Naive thymus-derived CD8-positive, alpha-beta T cell (primary cell): Measurements from ENCODE around the gene RPS19. TPM values are rescaled to one million over a fixed set of nuclear protein-coding genes. Genes with fewer than 3 reads are reported as not detected.

Source experiments
- ATAC-seq, 2 donors: fragments of 150-1000 bp; cut with Tn5 transposase in 1 of 2; sonication (Bioruptor Pico), chemical (Tn5 transposase) in 1 of 2; 1 replicate in 1 of 2; 2 replicates in 1 of 2; pipeline ENCODE4 v1.10.0; 2021; ENCODE audit warnings: mild to moderate bottlenecking in 2 of 2, moderate library complexity in 2 of 2
- POLR2A ChIA-PET: fragments of 350-600 bp; sonication (Branson Sonifier 250); formaldehyde crosslinking; loops from one replicate; lab custom pipeline; 2021; ENCODE audit warnings: antibody characterized with exemption; lab: Charles Lee
- DNase-seq, 10 donors: peaks; one replicate each; pipeline versions ENCODE4 v3.0.0 to v3.0.0-alpha.2; 2020 to 2022
- H3K27ac Mint-ChIP-seq, 10 donors: one replicate each; pipeline ENCODE4 v1.8.0; 2020 to 2022; ENCODE audit warnings: mild to moderate bottlenecking in 10 of 10, mixed read lengths in 10 of 10, moderate library complexity in 4 of 10, inconsistent platforms in 1 of 10
- H3K27me3 Mint-ChIP-seq, 5 donors: one replicate each; pipeline ENCODE4 v1.8.0; 2021 to 2022; ENCODE audit warnings: mixed read lengths in 5 of 5
- H3K36me3 Mint-ChIP-seq, 3 donors: one replicate each; pipeline ENCODE4 v1.8.0; 2020 to 2022; ENCODE audit warnings: mixed read lengths in 3 of 3, mild to moderate bottlenecking in 2 of 3, inconsistent platforms in 1 of 3
- H3K4me1 Mint-ChIP-seq, 4 donors: one replicate each; pipeline ENCODE4 v1.8.0; 2021 to 2022; ENCODE audit warnings: mixed read lengths in 4 of 4
- H3K4me3 Mint-ChIP-seq, 10 donors: one replicate each; pipeline ENCODE4 v1.8.0; 2020 to 2022; ENCODE audit warnings: mild to moderate bottlenecking in 10 of 10, mixed read lengths in 10 of 10, moderate library complexity in 6 of 10, inconsistent platforms in 1 of 10
- H3K9me3 Mint-ChIP-seq, 9 donors: one replicate each; pipeline ENCODE4 v1.8.0; 2020 to 2022; ENCODE audit warnings: mixed read lengths in 9 of 9, mild to moderate bottlenecking in 3 of 9, inconsistent platforms in 1 of 9, moderate library complexity in 1 of 9
- polyA plus RNA-seq, 3 donors: library from polyadenylated mRNA; unstranded; fragments of 300-500 nt; fragmentation: Illumina TruSeq; gene quantifications; one replicate each; pipeline ENCODE4 v1.2.3, GENCODE V29; 2021
- total RNA-seq, 8 experiments: library from RNA in 2 of 8; stranded (reverse) in 2 of 8; gene quantifications; one replicate each; pipeline ENCODE4 v1.2.3 and lab custom pipeline; 2021 to 2026

The RPS19 gene
- total and polyA plus RNA-seq, 5 experiments from 2014 or later: 3,479 to 8,825 (median 6,905) TPM

- H3K4me3 Mint-ChIP-seq: peak overlapping the region; percentile 14 to 86 (median 74)
- H3K36me3 Mint-ChIP-seq: peaks cover 9 to 77% (median 21%) of the 10 kb centered on the region in 3 donors
- H3K27me3 Mint-ChIP-seq: no peaks in the 10 kb centered on the region
- POLR2A ChIA-PET: interaction anchor here (0.6 to 3.9 kb wide), 17 partner anchors 8 to 55 kb away, joined by 3 to 61 read pairs (median 5); partner anchors contain the start of gene RPS19
- ATAC-seq (peak; percentile 61 to 70), DNase-seq (no peak)
- H3K27ac Mint-ChIP-seq: peak overlapping the region; percentile 85 to 96 (median 92)
- H3K4me1 Mint-ChIP-seq: peaks cover 31 to 74% (median 71%) of the 10 kb centered on the region in 4 donors
- no peaks in the 10 kb centered on the region for H3K9me3 Mint-ChIP-seq
Measured at GRCh38 chr19:41895745-41896580, 35.9 kb downstream of the RPS19 start.

DNA sequence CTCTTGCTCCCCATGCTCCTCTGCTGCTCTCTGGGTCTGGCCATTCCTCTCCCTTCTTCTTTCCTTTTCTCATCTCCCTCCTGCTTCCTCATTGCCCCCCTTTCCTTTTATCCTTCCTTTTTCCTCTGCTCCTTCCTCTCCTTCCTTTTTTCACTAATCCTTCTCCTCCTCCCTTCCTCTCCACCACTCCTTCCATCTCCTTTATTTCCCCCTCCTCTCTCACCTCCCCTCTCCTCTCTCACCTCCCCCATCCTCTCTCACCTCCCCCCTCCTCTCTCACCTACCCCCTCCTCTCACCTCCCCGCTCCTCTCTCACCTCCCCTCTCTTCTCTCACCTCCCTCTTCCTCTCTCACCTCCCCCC, 36.5 kb downstream of the RPS19 start:
- peaks cover 6 to 80% (median 20%) of the 10 kb centered on the region in 3 donors for H3K36me3 Mint-ChIP-seq
- no peaks in the 10 kb centered on the region for H3K9me3 Mint-ChIP-seq
- POLR2A ChIA-PET: interaction anchor here (0.6 to 3.9 kb wide), 8 partner anchors 9 to 25 kb away, joined by 3 to 61 read pairs (median 5); partner anchors contain the start of gene ARHGEF1
- peak overlapping the region; percentile 66 to 96 (median 84) for H3K27ac Mint-ChIP-seq
- DNase-seq: no peak
- no peaks in the 10 kb centered on the region for H3K27me3 Mint-ChIP-seq
- H3K4me1 Mint-ChIP-seq: peaks cover 29 to 73% (median 68%) of the 10 kb centered on the region in 4 donors
- ATAC-seq: no peak
- H3K4me3 Mint-ChIP-seq: peak overlapping the region in 7 of 10 donors; percentile 10 to 84 (median 48)

DNA sequence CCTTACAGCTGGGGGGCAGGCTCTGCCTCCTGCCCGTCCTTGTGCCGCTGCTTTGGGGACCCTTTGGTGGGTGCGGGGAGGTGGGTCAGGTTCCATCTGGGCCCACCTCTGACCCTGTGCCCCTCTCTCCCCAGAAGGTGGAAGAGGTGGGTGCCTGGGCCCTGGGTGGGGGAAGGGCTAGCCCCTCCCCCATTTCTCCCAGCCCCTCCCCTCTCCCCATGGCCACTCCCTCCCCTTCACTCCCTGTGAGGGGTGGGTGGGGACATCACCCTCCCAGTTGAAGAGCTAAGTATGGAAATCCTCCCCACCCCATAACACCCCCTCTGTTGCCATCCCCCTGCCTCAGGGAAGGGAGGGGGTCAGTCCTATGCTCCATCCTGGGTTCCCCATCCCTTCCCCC, 37.1 kb downstream of the RPS19 start:
- ATAC-seq (no peak), DNase-seq (no peak)
- POLR2A ChIA-PET: interaction anchor here (0.8 to 3.9 kb wide), 5 partner anchors 9 to 25 kb away, joined by 3 to 61 read pairs (median 3); partner anchors contain the start of gene ARHGEF1
- no peaks in the 10 kb centered on the region for H3K27me3 Mint-ChIP-seq
- no peaks in the 10 kb centered on the region for H3K9me3 Mint-ChIP-seq
- peaks cover 4 to 84% (median 24%) of the 10 kb centered on the region in 3 donors for H3K36me3 Mint-ChIP-seq
- H3K4me3 Mint-ChIP-seq: peak overlapping the region in 1 of 10 donors; percentile 59
- peaks cover 30 to 73% (median 67%) of the 10 kb centered on the region in 4 donors for H3K4me1 Mint-ChIP-seq
- H3K27ac Mint-ChIP-seq: peak overlapping the region in 5 of 10 donors; percentile 70 to 96 (median 86)

DNA sequence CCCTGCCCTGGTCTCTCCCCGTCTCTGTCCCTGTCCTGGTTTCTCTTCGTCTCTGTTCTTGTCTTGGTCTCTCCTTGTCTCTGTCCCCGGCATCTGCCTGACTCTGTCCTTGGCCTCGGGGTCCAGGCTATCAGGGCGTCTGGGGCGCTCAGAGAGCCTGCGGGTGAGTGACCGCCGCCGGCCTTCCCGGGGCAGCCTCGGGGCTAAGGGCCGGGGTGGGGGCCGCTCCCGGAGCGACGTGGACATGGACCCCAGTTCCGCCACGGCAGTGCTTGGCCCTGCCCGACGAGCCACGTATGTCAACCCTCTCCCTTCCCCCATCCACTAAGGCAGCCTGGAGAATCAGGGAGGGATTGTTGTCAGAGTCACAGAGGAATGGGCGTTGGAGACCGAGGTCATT, 37.8 kb downstream of the RPS19 start:
- Mint-ChIP-seq H3K27me3 (no peaks in the 10 kb centered on the region), H3K9me3 (no peaks in the 10 kb centered on the region), H3K4me1 (peaks cover 30 to 73% (median 64%) of the 10 kb centered on the region in 4 donors), H3K4me3 (peak overlapping the region in 7 of 10 donors; percentile 7 to 69 (median 56)), H3K36me3 (peaks cover 4 to 90% (median 26%) of the 10 kb centered on the region in 3 donors), H3K27ac (peak overlapping the region; percentile 47 to 96 (median 82))
- DNase-seq (no peak), ATAC-seq (no peak)
- POLR2A ChIA-PET: interaction anchor here (0.8 to 15.2 kb wide), 8 partner anchors 10 to 38 kb away, joined by 3 to 465 read pairs (median 6); partner anchors contain the start of genes ARHGEF1 and RPS19

GRCh38 chr19:41898235-41898634, 38.2 kb downstream of the RPS19 start:
- Mint-ChIP-seq H3K4me3 (peak overlapping the region in 8 of 10 donors; percentile 7 to 69 (median 40)), H3K9me3 (no peaks in the 10 kb centered on the region), H3K4me1 (peaks cover 27 to 74% (median 60%) of the 10 kb centered on the region in 4 donors), H3K36me3 (peaks cover 4 to 91% (median 28%) of the 10 kb centered on the region in 3 donors), H3K27ac (peak overlapping the region in 9 of 10 donors; percentile 47 to 96 (median 72)), H3K27me3 (no peaks in the 10 kb centered on the region)
- ATAC-seq (no peak), DNase-seq (no peak)
- POLR2A ChIA-PET: interaction anchor here (0.9 to 15.2 kb wide), 5 partner anchors 12 to 39 kb away, joined by 3 to 465 read pairs (median 8); partner anchors contain the start of genes ARHGEF1 and RPS19

- POLR2A ChIA-PET: interaction anchor here (0.6 to 15.2 kb wide), 11 partner anchors 9 to 608 kb away, joined by 3 to 465 read pairs (median 7); partner anchors contain the start of genes ARHGEF1, CD79A and ERFL
- H3K4me3 Mint-ChIP-seq: peak overlapping the region in 9 of 10 donors; percentile 4 to 74 (median 26)
- peaks cover 4 to 96% (median 19%) of the 10 kb centered on the region in 3 donors for H3K36me3 Mint-ChIP-seq
- DNase-seq: no peak
- peaks cover 30 to 77% (median 61%) of the 10 kb centered on the region in 4 donors for H3K4me1 Mint-ChIP-seq
- ATAC-seq: peak in 1 of 2 donors; percentile 54
- H3K27ac Mint-ChIP-seq: peak overlapping the region; percentile 25 to 93 (median 80)
- H3K27me3 Mint-ChIP-seq: no peaks in the 10 kb centered on the region
- H3K9me3 Mint-ChIP-seq: no peaks in the 10 kb centered on the region
Measured at GRCh38 chr19:41901707-41902360, 41.8 kb downstream of the RPS19 start.

- Mint-ChIP-seq H3K9me3 (no peaks in the 10 kb centered on the region), H3K36me3 (peaks cover 4 to 98% (median 19%) of the 10 kb centered on the region in 3 donors), H3K4me1 (peaks cover 30 to 80% (median 64%) of the 10 kb centered on the region in 4 donors), H3K27ac (peak overlapping the region in 8 of 10 donors; percentile 37 to 89 (median 74)), H3K27me3 (no peaks in the 10 kb centered on the region), H3K4me3 (peak overlapping the region in 4 of 10 donors; percentile 10 to 27 (median 20))
- no peak for ATAC-seq
- DNase-seq: no peak
- POLR2A ChIA-PET: interaction anchor here (1.2 to 15.2 kb wide), 10 partner anchors 8 to 43 kb away, joined by 3 to 465 read pairs (median 10); partner anchors contain the start of genes ARHGEF1, CD79A, ERFL and RPS19
Measured at GRCh38 chr19:41902594-41902993, 42.5 kb downstream of the RPS19 start.

DNA sequence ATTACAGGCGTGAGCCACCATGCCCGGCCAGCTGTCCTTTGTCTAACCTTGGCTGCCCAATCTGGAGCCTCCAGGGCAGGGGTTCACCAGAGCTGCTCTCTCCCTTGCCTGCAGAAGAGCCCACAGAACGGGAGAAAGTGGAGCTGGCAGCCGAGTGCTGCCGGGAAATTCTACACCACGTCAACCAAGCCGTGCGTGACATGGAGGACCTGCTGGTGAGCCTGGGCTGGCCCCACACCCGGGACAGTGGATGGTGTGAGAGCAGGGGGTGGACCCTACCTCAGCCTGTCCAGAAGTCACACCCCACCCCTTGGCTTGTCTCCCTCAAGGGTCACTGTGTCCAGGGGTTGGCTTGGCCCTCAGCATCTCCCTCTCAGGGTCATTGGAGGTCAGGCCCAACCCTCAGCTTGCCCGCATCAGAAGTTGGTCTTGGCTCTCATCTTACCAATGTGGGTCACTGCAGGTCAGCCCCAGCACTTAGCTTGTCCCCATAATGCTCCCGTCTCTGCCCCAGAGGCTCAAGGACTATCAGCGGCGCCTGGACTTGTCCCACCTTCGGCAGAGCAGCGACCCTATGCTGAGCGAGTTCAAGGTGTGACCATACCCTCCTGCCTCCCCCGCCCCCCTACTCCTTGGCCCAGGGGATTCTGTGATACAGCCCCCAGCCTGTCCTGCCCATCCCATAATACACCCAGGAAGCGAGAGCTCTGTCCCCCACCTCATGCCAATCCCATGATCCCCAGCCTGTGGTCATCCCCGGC, 43.3 kb downstream of the RPS19 start:
- DNase-seq (no peak), ATAC-seq (no peak)
- no peaks in the 10 kb centered on the region for H3K27me3 Mint-ChIP-seq
- H3K27ac Mint-ChIP-seq: peak overlapping the region in 9 of 10 donors; percentile 37 to 85 (median 73)
- peaks cover 25 to 72% (median 57%) of the 10 kb centered on the region in 4 donors for H3K4me1 Mint-ChIP-seq
- peaks cover 4 to 90% (median 16%) of the 10 kb centered on the region in 3 donors for H3K36me3 Mint-ChIP-seq
- peak overlapping the region in 4 of 10 donors; percentile 7 to 56 (median 26) for H3K4me3 Mint-ChIP-seq
- POLR2A ChIA-PET: interaction anchor here (1.0 to 15.2 kb wide), 13 partner anchors 7 to 43 kb away, joined by 3 to 465 read pairs (median 7); partner anchors contain the start of genes ARHGEF1, CD79A, ERFL and RPS19
- no peaks in the 10 kb centered on the region for H3K9me3 Mint-ChIP-seq

GRCh38 chr19:41904118-41904870, 44.2 kb downstream of the RPS19 start:
- Mint-ChIP-seq H3K4me1 (peaks cover 23 to 70% (median 53%) of the 10 kb centered on the region in 4 donors), H3K4me3 (peak overlapping the region in 4 of 10 donors; percentile 5 to 39 (median 31)), H3K27me3 (no peaks in the 10 kb centered on the region), H3K27ac (peak overlapping the region in 9 of 10 donors; percentile 57 to 85 (median 81)), H3K9me3 (no peaks in the 10 kb centered on the region), H3K36me3 (peaks cover under 1 to 86% (median 16%) of the 10 kb centered on the region in 3 donors)
- POLR2A ChIA-PET: interaction anchor here (1.0 to 15.2 kb wide), 9 partner anchors 6 to 44 kb away, joined by 3 to 465 read pairs (median 7); partner anchors contain the start of genes ARHGEF1, CD79A, ERFL and RPS19
- ATAC-seq (no peak), DNase-seq (no peak)

DNA sequence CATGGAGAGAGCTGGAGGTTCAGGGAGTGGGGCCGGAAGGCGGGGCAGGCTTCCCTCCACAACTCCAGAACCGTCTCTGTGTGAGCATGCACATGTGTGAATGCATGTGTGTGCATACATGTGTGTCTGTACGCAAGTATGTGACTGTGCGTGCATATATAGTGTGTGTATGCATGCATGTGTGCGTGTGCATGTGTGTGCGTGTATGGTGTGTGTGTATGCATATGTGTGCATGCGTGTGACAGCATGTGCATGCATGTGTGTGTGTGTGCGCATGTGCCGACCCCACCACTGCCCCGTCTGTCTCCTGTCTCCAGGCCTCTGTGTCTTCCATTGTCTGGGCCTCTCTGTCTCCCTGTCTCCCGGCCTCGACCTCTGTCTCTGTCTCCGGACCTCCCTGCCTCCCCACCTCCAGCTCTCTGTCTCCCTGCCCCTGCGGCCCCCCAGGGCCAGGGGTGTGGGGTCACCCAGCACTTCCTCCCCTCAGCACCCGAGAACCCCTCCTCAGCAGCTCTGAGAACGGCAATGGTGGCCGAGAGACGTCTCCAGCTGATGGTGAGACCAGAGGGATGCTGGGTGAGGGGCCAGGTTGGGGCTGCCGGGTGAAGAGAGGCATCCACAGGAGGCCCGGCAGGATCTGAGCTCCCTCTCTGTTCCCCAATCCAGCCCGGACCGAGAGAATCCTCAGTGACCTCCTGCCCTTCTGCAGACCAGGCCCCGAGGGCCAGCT, 45.4 kb downstream of the RPS19 start:
- DNase-seq (no peak), ATAC-seq (no peak)
- H3K27me3 Mint-ChIP-seq: no peaks in the 10 kb centered on the region
- no peaks in the 10 kb centered on the region for H3K9me3 Mint-ChIP-seq
- POLR2A ChIA-PET: interaction anchor here (1.0 to 15.2 kb wide), 8 partner anchors 10 to 45 kb away, joined by 3 to 465 read pairs (median 30); partner anchors contain the start of genes ARHGEF1, CD79A, ERFL and RPS19
- peak overlapping the region in 8 of 10 donors; percentile 4 to 90 (median 82) for H3K27ac Mint-ChIP-seq
- H3K36me3 Mint-ChIP-seq: peaks cover 0 to 74% (median 11%) of the 10 kb centered on the region in 3 donors
- H3K4me1 Mint-ChIP-seq: peaks cover 28 to 68% (median 54%) of the 10 kb centered on the region in 4 donors
- peak overlapping the region in 2 of 10 donors; percentile 35 to 66 for H3K4me3 Mint-ChIP-seq
